ENCODE data around the gene UEVLD. TPM values are rescaled to one million over a fixed set of nuclear protein-coding genes. Genes with fewer than 3 reads are reported as not detected.

The UEVLD gene
- total RNA-seq, 1 donor from 2014 or later, result 21.4 TPM

- no peak overlapping the region for H3K4me3 ChIP-seq
- TF ChIP-seq, protein P1, sequence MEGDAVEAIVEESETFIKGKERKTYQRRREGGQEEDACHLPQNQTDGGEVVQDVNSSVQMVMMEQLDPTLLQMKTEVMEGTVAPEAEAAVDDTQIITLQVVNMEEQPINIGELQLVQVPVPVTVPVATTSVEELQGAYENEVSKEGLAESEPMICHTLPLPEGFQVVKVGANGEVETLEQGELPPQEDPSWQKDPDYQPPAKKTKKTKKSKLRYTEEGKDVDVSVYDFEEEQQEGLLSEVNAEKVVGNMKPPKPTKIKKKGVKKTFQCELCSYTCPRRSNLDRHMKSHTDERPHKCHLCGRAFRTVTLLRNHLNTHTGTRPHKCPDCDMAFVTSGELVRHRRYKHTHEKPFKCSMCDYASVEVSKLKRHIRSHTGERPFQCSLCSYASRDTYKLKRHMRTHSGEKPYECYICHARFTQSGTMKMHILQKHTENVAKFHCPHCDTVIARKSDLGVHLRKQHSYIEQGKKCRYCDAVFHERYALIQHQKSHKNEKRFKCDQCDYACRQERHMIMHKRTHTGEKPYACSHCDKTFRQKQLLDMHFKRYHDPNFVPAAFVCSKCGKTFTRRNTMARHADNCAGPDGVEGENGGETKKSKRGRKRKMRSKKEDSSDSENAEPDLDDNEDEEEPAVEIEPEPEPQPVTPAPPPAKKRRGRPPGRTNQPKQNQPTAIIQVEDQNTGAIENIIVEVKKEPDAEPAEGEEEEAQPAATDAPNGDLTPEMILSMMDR (IDR thresholded peaks at IDR 0.05), result no peak
- TF ChIP-seq POLR2AphosphoS5 (IDR thresholded peaks at IDR 0.05; ENCODE audit: insufficient read depth in 1 of 2, low read depth in 1 of 2), result no peak
- no peak for TF ChIP-seq POLR2A (IDR thresholded peaks at IDR 0.05)
- no peak overlapping the region for H3K27ac ChIP-seq
- no peaks in the 10 kb centered on the region for H3K36me3 ChIP-seq
- H3K9me3 ChIP-seq, result no peaks in the 10 kb centered on the region
- H3K27me3 ChIP-seq, result no peaks in the 10 kb centered on the region
- peaks cover 31% of the 10 kb centered on the region for H3K4me1 ChIP-seq
- intact Hi-C loops (cut with DNase I), result no loop called here
- no peak for DNase-seq (ENCODE audit: extremely low spot score in 2 of 2)
Measured at GRCh38 chr11:18624161-18624560, 35.6 kb upstream of the UEVLD start.

DNA sequence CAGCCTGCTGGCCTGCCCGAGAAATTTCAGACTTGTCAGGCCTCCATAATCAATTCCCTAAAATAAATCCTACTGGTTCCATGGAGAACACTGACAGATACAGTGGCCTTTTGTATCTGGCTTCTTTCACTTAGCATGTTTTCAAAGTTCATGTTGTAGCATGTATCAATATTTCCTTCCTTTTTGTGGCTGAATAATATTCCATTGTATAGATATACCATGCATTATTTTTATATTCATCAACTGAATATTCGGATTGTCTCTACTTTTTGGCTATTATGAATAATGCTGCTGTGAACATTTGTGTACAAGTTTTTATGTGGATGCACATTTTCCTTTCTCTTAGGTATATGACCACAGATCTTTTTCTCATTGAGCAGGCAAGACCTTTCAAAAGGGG, 35.2 kb upstream of the UEVLD start:
- H3K27me3 ChIP-seq, result no peaks in the 10 kb centered on the region
- no peaks in the 10 kb centered on the region for H3K9me3 ChIP-seq
- intact Hi-C loops (cut with DNase I), result no loop called here
- no peak overlapping the region for H3K4me3 ChIP-seq
- peaks cover 31% of the 10 kb centered on the region for H3K4me1 ChIP-seq
- H3K36me3 ChIP-seq, result no peaks in the 10 kb centered on the region
- H3K27ac ChIP-seq, result no peak overlapping the region
- DNase-seq (ENCODE audit: extremely low spot score in 2 of 2), result no peak
- TF ChIP-seq POLR2A (IDR thresholded peaks at IDR 0.05), result no peak
- TF ChIP-seq POLR2AphosphoS5 (IDR thresholded peaks at IDR 0.05; ENCODE audit: insufficient read depth in 1 of 2, low read depth in 1 of 2), result no peak
- TF ChIP-seq, protein P1 (IDR thresholded peaks at IDR 0.05), result no peak

DNA sequence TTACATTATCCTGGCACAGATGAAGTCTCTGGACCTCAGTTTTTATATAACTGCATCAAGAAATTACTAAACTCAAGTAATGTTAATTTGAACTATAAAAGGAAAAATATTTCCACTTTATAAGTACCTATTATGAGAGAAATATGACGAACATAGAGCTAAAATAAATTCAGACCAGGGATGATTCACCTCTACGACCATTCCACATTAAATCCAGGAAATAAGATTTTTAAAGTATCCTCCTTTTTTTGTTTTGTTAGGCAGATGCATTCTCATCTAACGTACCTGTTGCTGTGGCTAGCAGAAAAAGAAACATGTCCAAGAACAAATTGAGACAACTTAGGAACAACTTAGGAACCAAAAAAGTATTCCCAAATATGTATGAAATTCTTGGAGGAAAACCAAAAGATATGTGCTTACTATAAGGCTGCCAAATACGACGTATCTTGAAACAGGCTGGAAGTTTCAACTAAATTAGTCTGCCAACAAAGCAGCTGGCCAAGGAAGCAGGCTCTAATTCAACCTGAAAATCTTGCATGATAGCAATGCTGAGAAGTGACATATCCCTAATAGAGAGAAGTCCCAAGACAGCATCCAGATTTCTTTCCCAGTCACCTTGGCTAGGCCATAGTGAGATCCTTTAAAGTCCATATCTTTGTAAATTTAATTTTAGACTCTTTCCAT, 29.9 kb upstream of the UEVLD start:
- H3K9me3 ChIP-seq, result no peaks in the 10 kb centered on the region
- TF ChIP-seq POLR2AphosphoS5 (IDR thresholded peaks at IDR 0.05; ENCODE audit: insufficient read depth in 1 of 2, low read depth in 1 of 2) (no peak), POLR2A (IDR thresholded peaks at IDR 0.05) (no peak)
- TF ChIP-seq, protein P1 (IDR thresholded peaks at IDR 0.05), result no peak
- no peak overlapping the region for H3K27ac ChIP-seq
- peaks cover 0 to 24% of the 10 kb centered on the region in 2 donors for H3K36me3 ChIP-seq
- peaks cover 24% of the 10 kb centered on the region for H3K4me1 ChIP-seq
- DNase-seq (ENCODE audit: extremely low spot score in 2 of 2), result no peak
- H3K27me3 ChIP-seq, result no peaks in the 10 kb centered on the region
- no peak overlapping the region for H3K4me3 ChIP-seq
- intact Hi-C loops (cut with DNase I), result no loop called here

DNA sequence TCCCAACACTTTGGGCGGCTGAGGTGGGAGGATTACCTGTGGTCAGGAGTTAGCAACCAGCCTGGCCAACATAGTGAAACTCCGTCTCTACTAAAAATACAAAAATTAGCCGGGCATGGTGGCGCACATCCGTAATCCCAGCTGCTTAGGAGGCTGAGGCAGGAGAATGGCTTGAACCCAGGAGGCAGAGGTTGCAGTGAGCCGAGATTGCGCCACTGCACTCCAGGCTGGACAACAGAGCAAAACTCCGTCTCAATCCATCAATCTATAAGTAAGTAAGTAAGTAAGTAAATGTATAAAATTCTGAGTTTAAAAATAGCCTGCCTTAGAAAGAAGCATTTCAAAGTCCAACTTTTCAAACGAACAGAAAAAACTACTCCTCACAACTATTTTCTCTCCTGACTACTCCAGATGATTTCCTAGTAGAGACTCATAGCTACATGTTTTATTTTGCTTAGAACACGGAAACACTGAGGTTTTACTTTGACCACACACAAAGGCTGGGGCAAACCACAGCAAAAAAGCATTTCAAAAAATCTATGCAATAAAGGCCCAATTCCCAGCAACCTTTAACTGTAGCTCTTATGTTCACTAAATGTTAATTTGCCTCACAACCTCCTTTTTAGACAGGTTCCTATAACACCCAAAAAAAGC, 29.3 kb upstream of the UEVLD start:
- DNase-seq (ENCODE audit: extremely low spot score in 2 of 2), result no peak
- H3K27ac ChIP-seq, result no peak overlapping the region
- intact Hi-C loops (cut with DNase I), result no loop called here
- peaks cover 24% of the 10 kb centered on the region for H3K4me1 ChIP-seq
- no peaks in the 10 kb centered on the region for H3K27me3 ChIP-seq
- TF ChIP-seq POLR2AphosphoS5 (IDR thresholded peaks at IDR 0.05; ENCODE audit: insufficient read depth in 1 of 2, low read depth in 1 of 2) (no peak), POLR2A (IDR thresholded peaks at IDR 0.05) (no peak)
- TF ChIP-seq, protein P1 (IDR thresholded peaks at IDR 0.05), result no peak
- no peaks in the 10 kb centered on the region for H3K9me3 ChIP-seq
- peaks cover 3 to 28% of the 10 kb centered on the region in 2 donors for H3K36me3 ChIP-seq
- H3K4me3 ChIP-seq, result no peak overlapping the region

Data from vagina (tissue), 2 donors.